Stimulated activated naive CD8-positive, alpha-beta T cell treated with anti-CD3 and anti-CD28 coated beads, Interleukin-15, Interleukin-2, amounts not matched to agents 100 U/mL and 50 U/mL, for 24 hours (primary cell): ENCODE results near the gene TFCP2L1.
A peak's percentile ranks its signal among the peaks of the same experiment; 100 is the strongest.
"Not testable (repeated sequence)": the region's sequence is repeated elsewhere in the genome, so short reads cannot be mapped to it uniquely, and the experiment has no call there.

Experiments
- ATAC-seq: fragments of 150-1000 bp; cut with Tn5 transposase; one replicate; pipeline ENCODE4 v1.10.0; 2021
- DNase-seq: peaks from one replicate; pipeline ENCODE4 v3.0.0; 2021

Gene TFCP2L1, protein sequence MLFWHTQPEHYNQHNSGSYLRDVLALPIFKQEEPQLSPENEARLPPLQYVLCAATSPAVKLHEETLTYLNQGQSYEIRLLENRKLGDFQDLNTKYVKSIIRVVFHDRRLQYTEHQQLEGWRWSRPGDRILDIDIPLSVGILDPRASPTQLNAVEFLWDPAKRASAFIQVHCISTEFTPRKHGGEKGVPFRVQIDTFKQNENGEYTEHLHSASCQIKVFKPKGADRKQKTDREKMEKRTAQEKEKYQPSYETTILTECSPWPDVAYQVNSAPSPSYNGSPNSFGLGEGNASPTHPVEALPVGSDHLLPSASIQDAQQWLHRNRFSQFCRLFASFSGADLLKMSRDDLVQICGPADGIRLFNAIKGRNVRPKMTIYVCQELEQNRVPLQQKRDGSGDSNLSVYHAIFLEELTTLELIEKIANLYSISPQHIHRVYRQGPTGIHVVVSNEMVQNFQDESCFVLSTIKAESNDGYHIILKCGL

DNA sequence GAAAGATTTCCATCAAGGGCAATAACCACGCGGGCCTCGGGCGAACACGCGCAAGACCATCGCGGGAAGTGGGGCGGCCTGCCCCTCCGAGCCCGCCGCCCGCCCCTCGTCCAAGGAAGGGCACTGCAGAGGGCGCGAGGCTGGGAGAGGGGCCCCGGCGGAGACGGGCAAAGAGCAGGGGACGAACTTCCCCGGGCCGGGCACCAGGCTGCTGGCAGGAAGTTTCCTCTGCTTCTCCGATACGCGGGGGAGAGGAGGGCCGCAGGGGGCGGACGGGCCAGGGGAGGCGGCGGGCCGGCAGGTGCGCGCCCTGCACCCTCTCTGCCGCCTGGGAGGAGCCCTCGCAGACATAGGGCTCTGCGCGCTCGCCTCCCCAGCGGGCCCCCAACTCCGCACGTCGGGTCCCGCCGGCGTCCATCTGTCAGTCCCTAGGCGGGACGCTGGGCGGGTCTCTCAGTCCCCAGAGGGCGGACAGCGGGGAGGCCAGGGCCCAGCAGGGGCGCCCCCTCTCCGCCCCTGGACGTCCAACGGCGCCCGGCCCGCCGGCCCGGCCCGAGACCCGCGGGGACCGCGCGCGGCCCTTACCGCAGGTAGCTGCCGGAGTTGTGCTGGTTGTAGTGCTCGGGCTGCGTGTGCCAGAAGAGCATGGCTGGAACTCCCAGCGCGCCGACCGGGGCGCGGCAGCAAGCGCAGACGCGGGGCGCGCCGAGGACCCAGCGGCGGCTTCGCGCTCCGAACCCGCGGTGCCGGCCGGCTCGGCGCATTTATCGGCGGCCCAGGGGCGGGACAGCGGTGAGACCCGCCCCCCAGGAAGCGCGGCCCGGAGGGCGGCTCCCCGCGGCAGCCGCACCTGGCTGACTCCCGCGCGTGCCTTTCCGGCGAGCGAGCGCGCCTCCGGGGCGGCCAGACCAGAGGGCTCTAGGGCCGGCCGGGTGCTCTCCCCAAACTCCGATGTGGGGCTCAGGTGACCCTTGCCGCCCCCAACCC is at the start of gene TFCP2L1:
TFCP2L1 (minus strand) TSS at position 740 of the 987 bp plus-strand sequence; CDS start at position 647, 93 bp downstream.
- ATAC-seq: peak; percentile 32
- peak; percentile 26 for DNase-seq

DNA sequence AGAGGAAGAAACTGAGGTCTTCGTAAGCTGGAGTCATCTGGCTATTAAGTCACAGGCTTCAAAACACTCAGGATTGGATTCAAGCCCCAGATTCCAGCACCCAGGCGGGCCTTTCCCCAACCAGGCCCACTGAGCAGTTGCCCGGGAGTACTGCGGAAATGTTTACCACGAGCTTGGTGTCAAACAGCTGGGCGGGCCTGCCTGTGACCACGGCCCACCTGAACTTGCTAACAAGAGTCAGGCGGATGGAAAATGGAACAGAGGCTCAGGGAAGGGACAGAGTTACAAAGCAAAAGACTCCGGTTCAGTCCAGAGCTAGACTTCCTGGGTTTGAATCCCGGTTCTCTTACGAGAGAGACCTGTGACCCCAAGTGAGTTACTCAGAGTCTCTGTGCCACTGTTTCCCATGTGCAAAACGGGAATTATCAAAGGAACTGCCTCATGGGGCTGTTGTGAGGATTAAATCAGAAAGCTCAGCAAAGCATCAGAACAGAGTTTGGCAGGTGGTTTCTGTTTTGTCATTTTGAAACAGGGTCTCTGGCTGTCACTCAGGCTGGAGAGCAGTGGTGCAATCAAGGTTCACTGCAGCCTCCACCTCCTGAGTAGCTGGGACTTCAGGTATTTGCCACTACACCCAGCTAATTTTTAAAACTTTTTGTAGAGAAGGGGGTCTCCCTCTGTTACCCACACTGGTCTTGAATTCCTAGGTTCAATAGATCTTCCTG is 49.0 kb upstream of the TFCP2L1 start:
- no peak for DNase-seq
- ATAC-seq: no peak

DNA sequence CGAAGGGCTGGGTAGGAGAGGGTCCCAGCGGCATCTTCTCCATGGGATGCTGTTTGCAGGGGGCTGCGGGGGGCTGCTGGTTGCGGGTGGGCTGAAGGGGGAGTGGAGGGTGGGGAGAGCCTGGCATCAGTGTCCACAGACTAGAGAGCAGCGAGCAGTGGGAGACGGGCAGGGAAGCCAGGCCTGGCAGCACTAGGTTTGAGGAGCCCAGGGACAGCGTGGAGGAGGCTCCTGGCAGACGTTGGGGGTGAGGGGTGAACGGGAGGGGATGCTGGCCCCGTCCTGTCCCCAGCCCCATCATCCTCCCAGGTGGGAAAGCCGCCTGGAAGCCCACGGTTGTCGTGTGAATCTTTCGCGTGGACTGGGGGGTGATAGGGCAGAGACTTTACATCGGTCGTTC is 48.2 kb upstream of the TFCP2L1 start:
- no peak for ATAC-seq

DNA sequence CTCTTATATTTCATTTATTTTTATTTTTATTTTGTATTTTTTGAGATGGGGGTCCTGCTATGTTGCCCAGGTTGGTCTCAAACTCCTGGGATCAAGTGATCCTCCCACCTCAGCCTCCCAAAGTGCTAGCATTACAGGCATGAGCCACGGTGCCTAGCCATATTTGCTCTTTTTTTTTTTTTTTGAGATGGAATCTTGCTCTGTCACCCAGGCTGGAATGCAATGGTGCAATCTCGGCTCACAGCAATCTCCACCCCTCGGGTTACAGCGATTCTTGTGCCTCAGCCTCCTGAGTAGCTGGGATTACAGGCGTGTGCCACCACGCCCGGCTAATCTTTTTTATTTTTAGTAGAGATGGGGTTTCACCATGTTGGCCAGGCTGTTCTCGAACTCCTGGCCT is 46.3 kb upstream of the TFCP2L1 start:
- not testable (repeated sequence) for ATAC-seq, DNase-seq

More for the DNA sequence above, 48.2 kb upstream of the TFCP2L1 start:
- DNase-seq: no peak

DNA sequence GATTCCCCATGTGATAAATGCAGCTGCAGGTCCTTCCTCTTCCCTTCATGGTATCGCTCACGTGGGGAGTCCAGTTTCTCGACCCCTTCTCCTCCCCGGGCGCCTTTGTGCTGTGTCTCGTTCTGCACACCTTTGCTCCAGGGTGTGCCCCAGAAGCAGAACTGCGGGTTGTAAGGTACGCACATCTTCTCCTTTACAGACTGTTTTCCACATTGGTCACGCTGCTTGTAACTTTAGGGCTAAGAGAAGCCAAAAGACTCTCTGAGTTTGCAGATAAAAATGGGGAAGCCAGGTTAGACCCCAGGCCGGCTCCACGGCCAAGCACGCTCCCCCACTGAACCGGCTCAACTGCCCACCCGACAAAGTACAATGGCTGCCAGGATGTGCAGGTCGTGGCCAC is 45.9 kb upstream of the TFCP2L1 start:
- DNase-seq (no peak), ATAC-seq (no peak)

DNA sequence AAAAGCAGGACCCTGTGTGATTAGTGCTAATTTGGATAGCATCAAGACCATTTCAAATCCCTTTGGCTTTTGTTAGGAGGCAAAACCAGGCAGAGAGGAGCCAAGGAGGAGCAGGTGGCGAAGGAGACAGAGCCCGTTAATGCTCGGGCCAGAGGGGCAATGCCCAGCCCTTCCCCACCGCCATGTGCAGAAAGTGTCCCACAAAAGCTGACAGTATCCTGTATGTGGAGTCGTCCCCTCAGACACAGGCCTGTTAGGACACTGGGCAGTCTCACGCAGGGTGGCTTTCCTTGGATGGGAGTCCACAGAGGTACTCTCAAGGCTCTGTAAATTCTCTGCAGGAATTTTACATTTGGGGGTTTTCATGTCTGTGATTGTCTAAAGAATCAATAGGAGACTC is 44.8 kb upstream of the TFCP2L1 start:
- ATAC-seq: no peak
- DNase-seq: no peak

DNA sequence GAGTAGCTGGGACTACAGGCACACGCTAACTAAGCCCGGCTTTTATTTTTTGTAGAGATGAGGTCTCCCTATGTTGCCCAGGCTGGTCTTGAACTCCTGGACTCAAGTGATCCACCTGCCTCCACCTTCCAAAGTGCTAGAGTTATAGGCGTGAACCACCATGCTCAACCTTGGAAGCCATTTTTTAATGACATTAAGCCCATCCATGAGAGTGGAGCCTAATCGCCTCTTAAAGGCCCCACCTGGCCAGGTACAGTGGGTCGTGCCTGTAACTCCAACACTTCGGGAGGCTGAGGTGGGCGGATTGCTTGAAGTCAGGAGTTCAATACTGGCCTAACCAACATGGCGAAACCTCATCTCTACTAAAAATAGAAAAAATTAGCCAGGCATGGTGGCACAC is 41.6 kb upstream of the TFCP2L1 start:
- ATAC-seq (no peak), DNase-seq (no peak)

DNA sequence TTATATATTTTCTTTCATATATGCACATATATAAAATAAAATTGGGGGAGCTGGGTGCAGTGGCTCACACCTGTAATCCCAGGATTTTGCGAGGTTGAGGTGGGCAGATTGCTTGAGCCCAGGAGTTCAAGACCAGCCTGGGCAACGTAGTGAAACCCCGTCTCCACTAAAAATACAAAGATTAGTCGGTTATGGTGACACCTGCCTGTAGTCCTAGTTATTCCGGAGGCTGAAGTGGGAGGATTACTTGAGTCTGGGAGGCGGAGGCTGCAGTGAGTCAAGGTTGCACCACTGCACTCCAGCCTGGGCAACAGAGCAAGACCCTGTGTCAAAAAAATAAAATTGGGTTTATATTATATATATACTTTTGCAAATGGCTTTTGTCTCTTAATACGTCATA is 39.6 kb upstream of the TFCP2L1 start:
- ATAC-seq (no peak), DNase-seq (no peak)

DNA sequence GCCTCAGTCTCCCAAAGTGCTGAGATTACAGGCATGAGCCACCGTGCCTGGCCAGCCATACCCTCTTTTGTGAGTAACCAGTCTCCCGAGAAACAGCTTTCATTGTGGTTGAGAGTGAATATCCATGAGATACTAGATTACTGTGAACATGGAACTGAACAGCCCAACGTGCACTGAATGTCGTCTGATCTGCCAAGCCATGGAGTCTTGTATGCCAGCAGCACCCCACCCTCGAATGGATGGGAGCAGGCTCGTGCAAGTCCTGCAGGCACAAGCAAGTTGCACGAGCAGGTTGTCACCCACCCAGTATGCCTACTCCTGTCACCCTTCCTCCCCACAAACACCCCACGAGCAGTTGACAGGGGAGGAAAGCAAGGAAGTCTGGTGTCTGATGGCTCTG is 36.5 kb upstream of the TFCP2L1 start:
- ATAC-seq (no peak), DNase-seq (no peak)

DNA sequence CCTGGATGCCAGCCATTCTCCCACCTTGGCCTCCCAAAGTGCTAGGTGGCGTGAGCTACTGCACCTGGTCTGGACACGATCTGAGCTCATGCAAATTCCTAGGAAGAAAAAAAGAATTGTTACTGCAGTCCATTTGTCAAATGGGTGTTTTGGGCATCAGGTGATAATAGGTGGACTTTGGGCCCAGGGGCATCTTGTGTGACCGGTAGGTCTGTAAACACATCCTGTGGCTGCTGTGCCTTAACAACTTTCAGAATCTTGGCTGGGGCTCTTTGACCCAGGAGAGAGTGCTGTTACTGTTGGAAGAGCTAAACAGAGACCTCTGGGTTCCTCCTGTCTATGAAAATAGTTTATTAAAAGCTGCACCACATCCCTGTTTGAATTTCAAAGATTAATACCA is 34.9 kb upstream of the TFCP2L1 start:
- no peak for DNase-seq
- ATAC-seq: no peak

DNA sequence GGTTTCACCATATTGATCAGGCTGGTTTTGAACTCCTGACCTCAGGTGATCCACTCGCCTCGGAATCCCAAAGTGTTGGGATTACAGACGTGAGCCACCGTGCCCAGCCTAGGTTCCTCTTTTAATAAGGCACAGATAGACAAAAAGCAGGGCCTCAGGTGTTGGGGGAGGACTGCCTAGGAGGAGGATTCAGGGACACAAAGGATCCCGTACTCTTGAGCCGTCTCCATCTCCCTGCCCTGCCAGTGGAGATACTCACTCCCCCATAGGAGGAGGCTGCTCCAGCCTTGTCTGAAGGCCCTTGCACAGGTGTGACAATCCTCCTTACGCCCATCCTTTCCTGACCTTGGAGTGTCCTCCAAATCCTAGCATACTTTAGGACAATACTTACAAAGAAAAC is 32.0 kb upstream of the TFCP2L1 start:
- ATAC-seq (no peak), DNase-seq (no peak)

DNA sequence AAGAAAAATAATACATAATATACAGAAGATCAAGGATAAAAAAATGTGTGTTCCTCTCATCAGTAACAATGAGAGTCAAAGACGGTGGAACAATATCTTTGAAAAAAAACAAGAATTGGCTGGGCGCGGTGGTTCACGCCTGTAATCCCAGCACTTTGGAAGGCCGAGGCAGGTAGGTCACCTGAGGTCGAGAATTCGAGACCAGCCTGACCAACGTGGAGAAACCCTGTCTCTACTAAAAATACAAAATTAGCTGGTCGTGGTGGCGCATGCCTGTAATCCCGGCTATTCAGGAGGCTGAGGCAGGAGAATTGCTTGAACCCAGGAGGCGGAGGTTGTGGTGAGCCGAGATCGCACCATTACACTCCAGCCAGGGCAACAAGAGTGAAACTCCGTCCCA is 28.7 kb upstream of the TFCP2L1 start:
- not testable (repeated sequence) for ATAC-seq, DNase-seq

DNA sequence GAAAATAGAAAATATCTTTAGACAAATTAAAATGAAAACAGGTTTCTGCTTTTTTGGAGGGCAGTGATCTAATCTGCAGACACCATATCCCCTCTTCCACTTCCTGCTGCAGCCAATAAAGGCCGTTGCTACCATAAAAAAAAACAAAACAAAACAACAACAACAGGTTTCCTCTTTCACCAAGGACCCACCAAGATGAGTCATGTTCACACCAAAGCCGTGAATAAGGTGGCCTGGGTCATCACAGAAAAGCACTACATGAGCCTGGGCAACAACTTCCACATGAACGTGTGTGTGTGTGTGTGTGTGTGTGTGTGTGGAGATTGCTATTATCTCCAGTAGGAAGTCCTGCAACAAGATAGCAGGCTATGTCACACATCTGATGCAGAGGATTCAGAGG is 24.8 kb upstream of the TFCP2L1 start:
- no peak for DNase-seq
- ATAC-seq: no peak

DNA sequence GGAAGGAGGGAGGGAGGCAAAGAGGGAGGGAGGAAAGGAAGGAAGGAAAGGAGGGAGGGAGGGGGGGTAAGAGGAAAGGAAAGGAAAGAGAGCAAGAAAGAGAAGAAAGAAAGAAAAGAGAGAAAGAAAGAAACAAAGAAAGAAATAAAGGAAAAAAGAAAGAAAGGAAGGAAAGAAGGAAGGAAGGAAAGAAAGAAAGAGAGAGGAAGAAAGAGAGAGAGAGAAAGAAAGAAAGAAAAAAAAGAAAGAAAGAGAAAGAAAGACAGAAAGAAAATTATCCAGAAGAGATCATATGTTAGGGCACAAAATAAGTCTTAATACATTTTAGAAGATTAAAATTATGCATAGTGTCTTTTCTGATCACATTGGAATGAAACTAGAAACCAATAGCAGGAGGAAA is 24.3 kb upstream of the TFCP2L1 start:
- ATAC-seq: no peak
- no peak for DNase-seq

DNA sequence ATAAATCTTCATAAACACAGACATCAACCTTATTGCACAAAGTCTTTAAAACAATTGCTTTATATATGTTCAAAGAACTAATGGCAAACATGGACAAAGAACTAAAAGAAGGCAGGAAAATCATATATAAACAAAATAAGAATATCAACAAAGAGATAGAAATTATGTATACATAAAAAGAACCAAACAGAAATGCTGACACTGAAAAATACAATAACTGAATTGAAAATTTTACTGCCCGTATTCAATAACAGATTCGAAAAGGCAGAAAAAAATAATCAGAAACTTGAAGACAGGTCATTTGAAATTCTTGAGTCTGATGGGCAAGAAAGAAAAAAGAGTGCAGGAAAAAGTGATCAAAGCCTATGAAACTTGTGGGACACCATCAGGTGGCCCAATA is 22.0 kb upstream of the TFCP2L1 start:
- DNase-seq (no peak), ATAC-seq (no peak)

DNA sequence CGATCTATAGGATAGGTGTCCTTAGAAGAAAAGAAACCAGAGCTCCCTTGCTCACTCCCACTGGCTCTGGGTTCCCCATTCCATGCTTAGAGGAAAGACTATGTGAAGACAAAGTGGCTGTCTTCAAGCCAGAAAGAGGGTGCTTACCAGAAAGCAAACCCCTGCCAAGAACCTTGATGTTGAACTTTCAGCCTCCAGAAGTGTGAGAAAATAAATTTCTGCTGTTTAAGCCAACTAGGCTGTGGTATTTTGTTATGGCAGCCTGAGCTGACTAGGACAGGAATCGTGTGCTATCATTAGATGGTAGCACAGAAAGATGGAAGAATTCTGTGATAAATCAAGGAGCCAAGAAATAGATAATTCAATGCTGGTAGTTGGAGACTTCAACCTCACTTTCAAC is 19.9 kb upstream of the TFCP2L1 start:
- DNase-seq (no peak), ATAC-seq (no peak)

DNA sequence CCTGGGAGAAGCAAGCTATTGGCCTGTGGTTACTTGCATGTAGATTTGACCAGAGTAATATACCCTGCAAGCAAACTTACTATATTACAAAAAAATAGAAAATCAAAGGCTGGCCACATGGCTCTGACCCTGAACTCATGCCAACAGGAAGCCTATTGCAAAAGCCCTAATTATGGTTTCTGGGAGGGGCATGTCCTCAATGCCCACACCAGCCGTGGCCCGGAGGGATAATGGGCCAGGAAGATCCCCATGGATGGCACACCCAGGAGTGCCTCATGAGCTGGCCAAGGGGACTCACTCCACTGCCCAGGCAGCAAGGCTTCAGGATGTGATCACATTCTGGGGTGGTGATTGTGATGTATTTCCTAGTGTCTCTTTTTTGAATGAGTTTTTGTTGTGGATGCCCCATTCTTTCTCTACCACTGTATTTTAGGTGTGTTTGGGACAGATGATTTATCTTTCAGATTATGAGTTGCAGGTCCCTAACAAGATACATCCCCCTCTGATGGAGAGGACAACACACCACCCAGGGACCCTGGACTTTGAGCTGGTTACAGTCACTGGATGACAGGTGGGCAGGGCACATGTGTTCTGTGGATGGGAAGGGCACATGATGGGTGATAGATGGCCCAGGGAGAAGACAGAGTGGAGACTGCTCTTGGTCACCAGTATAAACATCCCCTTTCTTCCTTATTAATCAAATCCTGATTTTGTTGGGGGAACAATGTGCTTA is 18.7 kb upstream of the TFCP2L1 start:
- ATAC-seq (no peak), DNase-seq (no peak)

DNA sequence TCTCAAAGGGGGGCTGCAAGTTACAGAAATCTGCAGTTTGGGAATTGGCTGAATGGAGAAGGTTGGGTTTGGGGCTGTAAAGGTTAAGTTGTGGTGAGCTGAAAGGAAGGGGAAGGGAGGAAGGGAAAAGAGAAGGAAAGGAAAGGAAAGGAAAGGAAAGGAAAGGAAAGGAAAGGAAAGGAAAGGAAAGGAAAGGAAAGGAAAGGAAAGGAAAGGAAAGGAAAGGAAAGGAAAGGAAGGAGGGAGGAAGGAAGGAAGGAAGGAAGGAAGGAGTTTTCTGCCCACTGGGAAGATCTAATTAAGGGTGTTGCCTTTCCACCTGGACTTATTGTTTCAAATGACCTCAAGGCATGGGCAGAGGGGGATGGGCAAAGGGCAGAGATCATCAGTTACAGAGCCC is 16.2 kb upstream of the TFCP2L1 start:
- ATAC-seq, DNase-seq: not testable (repeated sequence)

DNA sequence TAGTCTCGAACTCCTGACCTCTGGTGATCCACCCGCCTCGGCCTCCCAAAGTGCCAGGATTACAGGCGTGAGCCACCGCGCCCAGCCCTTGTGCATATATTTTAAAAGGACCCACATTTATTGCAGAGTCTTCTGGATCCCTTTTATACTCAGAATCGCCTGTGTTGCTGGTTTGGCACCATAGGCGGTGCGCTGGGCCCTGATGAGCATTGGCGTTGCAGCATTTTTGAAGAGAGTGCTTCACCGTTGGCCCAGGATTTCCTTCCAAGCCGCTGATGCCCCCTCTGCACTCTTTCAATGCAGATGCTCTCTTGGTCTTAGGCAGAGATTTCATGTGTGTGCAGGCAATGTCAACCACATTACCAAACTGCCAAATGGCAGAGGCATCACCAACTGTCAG is 13.5 kb upstream of the TFCP2L1 start:
- ATAC-seq (no peak), DNase-seq (no peak)

DNA sequence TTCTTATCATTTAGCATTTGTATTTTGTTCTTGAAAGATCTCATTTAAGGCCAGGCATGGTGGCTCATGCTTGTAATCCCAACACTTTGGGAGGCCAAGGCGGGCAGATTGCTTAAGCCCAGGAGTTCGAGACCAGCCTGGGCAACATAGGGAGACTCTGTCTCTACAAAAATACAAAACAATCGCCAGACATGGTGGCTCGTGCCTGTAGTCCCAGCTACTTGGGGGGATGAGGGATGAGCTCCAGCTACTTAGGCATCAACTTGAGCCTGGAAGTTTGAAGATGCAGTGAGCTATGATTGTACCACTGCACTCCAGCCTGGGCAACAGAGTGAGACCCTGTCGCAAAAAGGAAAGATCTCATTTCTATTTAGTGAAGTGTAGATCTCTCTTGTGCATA is 12.9 kb upstream of the TFCP2L1 start:
- not testable (repeated sequence) for DNase-seq, ATAC-seq

DNA sequence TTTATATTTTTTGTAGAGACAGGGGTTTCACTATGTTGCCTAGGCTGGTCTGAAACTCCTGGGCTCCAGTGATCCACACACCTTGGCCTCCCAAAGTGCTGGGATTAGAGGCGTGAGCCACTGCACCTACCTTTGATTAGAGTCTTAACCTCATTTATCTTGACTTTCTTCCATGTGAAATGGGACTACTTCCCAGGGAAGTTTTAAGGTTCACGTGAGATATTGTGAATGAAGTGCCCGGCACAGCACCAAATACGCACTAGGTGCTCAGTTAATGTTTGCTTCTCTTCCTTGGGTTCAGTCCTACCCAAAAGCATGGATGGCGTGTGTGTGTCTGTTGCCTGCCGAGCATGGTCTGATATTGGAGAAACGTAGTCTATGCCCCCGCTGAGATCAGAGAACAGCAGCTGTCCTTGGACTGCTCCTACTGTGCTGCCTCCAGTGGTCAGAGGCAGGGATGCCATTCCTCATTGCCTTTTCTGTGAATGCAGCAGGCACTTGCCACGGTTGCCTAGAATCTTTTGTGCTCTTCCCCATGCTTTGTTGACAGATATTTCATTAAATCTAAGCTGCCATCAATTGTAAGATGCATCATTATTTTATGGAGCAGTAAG is 12.3 kb upstream of the TFCP2L1 start:
- no peak for DNase-seq

More for the DNA sequence above, 12.3 kb upstream of the TFCP2L1 start:
- no peak for ATAC-seq
